Measurements from ENCODE around the gene PFKM.

PFKM gene

GRCh38 chr12:48156652-48157017 lies 37.5 kb downstream of the PFKM start:
- H3K4me3 Mint-ChIP-seq, result peak overlapping the region; percentile 97 to 100 (median 99)
- no peaks in the 10 kb centered on the region for H3K9me3 Mint-ChIP-seq
- peaks cover 30% of the 10 kb centered on the region for H3K4me1 Mint-ChIP-seq
- peaks cover 15% of the 10 kb centered on the region for H3K36me3 Mint-ChIP-seq (ENCODE audit: low read depth)
- peaks cover 5% of the 10 kb centered on the region for H3K27me3 Mint-ChIP-seq (ENCODE audit: low read depth)
- H3K27ac Mint-ChIP-seq, result peak overlapping the region; percentile 99
- TF ChIP-seq, protein P1, sequence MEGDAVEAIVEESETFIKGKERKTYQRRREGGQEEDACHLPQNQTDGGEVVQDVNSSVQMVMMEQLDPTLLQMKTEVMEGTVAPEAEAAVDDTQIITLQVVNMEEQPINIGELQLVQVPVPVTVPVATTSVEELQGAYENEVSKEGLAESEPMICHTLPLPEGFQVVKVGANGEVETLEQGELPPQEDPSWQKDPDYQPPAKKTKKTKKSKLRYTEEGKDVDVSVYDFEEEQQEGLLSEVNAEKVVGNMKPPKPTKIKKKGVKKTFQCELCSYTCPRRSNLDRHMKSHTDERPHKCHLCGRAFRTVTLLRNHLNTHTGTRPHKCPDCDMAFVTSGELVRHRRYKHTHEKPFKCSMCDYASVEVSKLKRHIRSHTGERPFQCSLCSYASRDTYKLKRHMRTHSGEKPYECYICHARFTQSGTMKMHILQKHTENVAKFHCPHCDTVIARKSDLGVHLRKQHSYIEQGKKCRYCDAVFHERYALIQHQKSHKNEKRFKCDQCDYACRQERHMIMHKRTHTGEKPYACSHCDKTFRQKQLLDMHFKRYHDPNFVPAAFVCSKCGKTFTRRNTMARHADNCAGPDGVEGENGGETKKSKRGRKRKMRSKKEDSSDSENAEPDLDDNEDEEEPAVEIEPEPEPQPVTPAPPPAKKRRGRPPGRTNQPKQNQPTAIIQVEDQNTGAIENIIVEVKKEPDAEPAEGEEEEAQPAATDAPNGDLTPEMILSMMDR (IDR thresholded peaks at IDR 0.05; ENCODE audit: unreplicated experiment in 3 of 3), result no peak

- Mint-ChIP-seq H3K36me3 (ENCODE audit: low read depth) (peaks cover 13% of the 10 kb centered on the region), H3K4me1 (peaks cover 30% of the 10 kb centered on the region), H3K9me3 (no peaks in the 10 kb centered on the region), H3K27ac (peak within 1 kb of the TSS; percentile 99), H3K27me3 (ENCODE audit: low read depth) (peaks cover 5% of the 10 kb centered on the region), H3K4me3 (peak within 1 kb of the TSS; percentile 97 to 100 (median 99))
- TF ChIP-seq, protein P1 (IDR thresholded peaks at IDR 0.05; ENCODE audit: unreplicated experiment in 3 of 3), result peak; percentile 42 to 50 (median 42)
Observed at GRCh38 chr12:48157018-48157888, 38.1 kb downstream of the PFKM start, which contains the start of gene ASB8. Gene ASB8 (minus strand): TSS chr12:48157515. CDS start chr12:48153496, 4,019 bp downstream.

- peaks cover 5% of the 10 kb centered on the region for H3K27me3 Mint-ChIP-seq (ENCODE audit: low read depth)
- peaks cover 8% of the 10 kb centered on the region for H3K36me3 Mint-ChIP-seq (ENCODE audit: low read depth)
- TF ChIP-seq, protein P1 (IDR thresholded peaks at IDR 0.05; ENCODE audit: unreplicated experiment in 3 of 3), result no peak
- peak overlapping the region; percentile 99 for H3K27ac Mint-ChIP-seq
- no peaks in the 10 kb centered on the region for H3K9me3 Mint-ChIP-seq
- peak overlapping the region; percentile 97 to 100 (median 99) for H3K4me3 Mint-ChIP-seq
- peaks cover 29% of the 10 kb centered on the region for H3K4me1 Mint-ChIP-seq
Observed at GRCh38 chr12:48157889-48158370, 38.8 kb downstream of the PFKM start.

GRCh38 chr12:48160046-48160445 lies 40.9 kb downstream of the PFKM start:
- H3K36me3 Mint-ChIP-seq (ENCODE audit: low read depth), result no peaks in the 10 kb centered on the region
- H3K4me3 Mint-ChIP-seq, result no peak overlapping the region
- TF ChIP-seq, protein P1 (IDR thresholded peaks at IDR 0.05; ENCODE audit: unreplicated experiment in 3 of 3), result no peak
- peaks cover 5% of the 10 kb centered on the region for H3K27me3 Mint-ChIP-seq (ENCODE audit: low read depth)
- H3K4me1 Mint-ChIP-seq, result peaks cover 19% of the 10 kb centered on the region
- H3K9me3 Mint-ChIP-seq, result no peaks in the 10 kb centered on the region
- H3K27ac Mint-ChIP-seq, result no peak overlapping the region

GRCh38 chr12:48160807-48161206 lies 41.6 kb downstream of the PFKM start:
- Mint-ChIP-seq H3K4me3 (no peak overlapping the region), H3K27me3 (ENCODE audit: low read depth) (peaks cover 5% of the 10 kb centered on the region), H3K4me1 (peaks cover 19% of the 10 kb centered on the region), H3K9me3 (no peaks in the 10 kb centered on the region), H3K36me3 (ENCODE audit: low read depth) (no peaks in the 10 kb centered on the region), H3K27ac (no peak overlapping the region)
- TF ChIP-seq, protein P1 (IDR thresholded peaks at IDR 0.05; ENCODE audit: unreplicated experiment in 3 of 3), result no peak
